HCT116 (cell line): ENCODE results near the gene MYBL2. TPM values are rescaled to one million over a fixed set of nuclear protein-coding genes. Genes with fewer than 3 reads are reported as not detected.
"Not testable (repeated sequence)": the region's sequence is repeated elsewhere in the genome, so short reads cannot be mapped to it uniquely, and the experiment has no call there.

Experiments
- ATAC-seq: fragments of 200-7000 bp; cut with Tn5 transposase; 2 replicates; pipeline ENCODE4 v1.9.1; 2020; ENCODE audit warnings: mild to moderate bottlenecking, moderate library complexity
- BruUV-seq: library from RNA; stranded (reverse); fragments of 400-500 nt; replicated peaks from 2 replicates; lab custom pipeline; 2021; lab: Mats Ljungman, UMichigan
- CTCF ChIA-PET: fragments of 300-600 bp; sonication (Branson Sonifier 250); formaldehyde crosslinking; loops from one replicate; lab custom pipeline; 2021; ENCODE audit warnings: antibody characterized with exemption; lab: Charles Lee
- POLR2A ChIA-PET: fragments of 300-600, 350-600 bp; sonication (Branson Sonifier 250); formaldehyde crosslinking; loops from one replicate; lab custom pipeline; 2021; ENCODE audit warnings: antibody characterized with exemption; lab: Charles Lee
- RAD21 ChIA-PET, 2 experiments: fragments of 300-600 bp; sonication (Branson Sonifier 250); formaldehyde crosslinking; loops; one replicate each; lab custom pipeline; 2023; ENCODE audit warnings: low total read pairs in 2 of 2; ENCODE audit not compliant: uncharacterized antibody in 2 of 2, unreplicated experiment in 2 of 2, low non-redundant PET in 1 of 2; lab: Charles Lee
- DNase-seq: peaks from one replicate; pipeline ENCODE4 v3.0.0-alpha.2; 2010; ENCODE audit warnings: low read depth, low spot score
- H2AFZ ChIP-seq: fragments of 200-600 bp; shearing (Covaris generic), sonication (generic); 2 replicates; pipeline ENCODE4 v1.6.1; 2017; ENCODE audit warnings: low read depth, mixed run types, mixed read lengths, antibody characterized with exemption, low read length; ENCODE audit not compliant: poor library complexity, severe bottlenecking
- H3K27ac ChIP-seq: 2 replicates; pipeline ENCODE4 v1.5.1; 2012; ENCODE audit warnings: low read depth, low read length
- H3K27me3 ChIP-seq: fragments of 200-600 bp; sonication (generic); 2 replicates; pipeline ENCODE4 v1.6.1; 2016; ENCODE audit warnings: mixed run types, low read length, mixed read lengths; ENCODE audit not compliant: insufficient read depth
- H3K36me3 ChIP-seq, 2 experiments: fragments of 200-500 bp in 1 of 2; fragments of 200-600 bp in 1 of 2; sonication (Bioruptor generic) in 1 of 2; sonication (generic) in 1 of 2; 2 replicates each; pipeline versions ENCODE4 v1.5.1 to v1.6.1; 2014 to 2016; ENCODE audit warnings: low read length in 2 of 2, inconsistent platforms in 1 of 2, mixed read lengths in 1 of 2, mixed run types in 1 of 2; ENCODE audit not compliant: insufficient read depth in 2 of 2, control insufficient read depth in 1 of 2
- H3K4me1 ChIP-seq, 2 experiments: fragments of 200-600 bp in 1 of 2; sonication (generic) in 1 of 2; 2 replicates each; pipeline versions ENCODE4 v1.5.1 to v1.6.1; 2012 to 2017; ENCODE audit warnings: low read length in 2 of 2, inconsistent platforms in 1 of 2, mild to moderate bottlenecking in 1 of 2, mixed read lengths in 1 of 2, mixed run types in 1 of 2, moderate library complexity in 1 of 2; ENCODE audit not compliant: insufficient read depth in 2 of 2, control insufficient read depth in 1 of 2
- H3K4me2 ChIP-seq: fragments of 200-600 bp; sonication (generic); 2 replicates; pipeline ENCODE4 v1.6.1; 2017; ENCODE audit warnings: mixed run types, low read length, mixed read lengths
- H3K4me3 ChIP-seq, 2 experiments: fragments of 200-600 bp in 1 of 2; sonication (generic) in 1 of 2; replicated peaks in 1 of 2; 2 replicates each; pipeline ENCODE4 v1.5.1; 2011 to 2016; ENCODE audit warnings: low read length in 2 of 2, control low read depth in 1 of 2, low read depth in 1 of 2, mild to moderate bottlenecking in 1 of 2, mixed read lengths in 1 of 2, mixed run types in 1 of 2
- H3K79me2 ChIP-seq: fragments of 200-600 bp; sonication (generic); 2 replicates; pipeline ENCODE4 v1.6.1; 2017; ENCODE audit warnings: mild to moderate bottlenecking, mixed run types, low read length, moderate library complexity, mixed read lengths; ENCODE audit not compliant: insufficient read depth
- H3K9ac ChIP-seq: fragments of 200-600 bp; sonication (generic); 2 replicates; pipeline ENCODE4 v1.6.1; 2016; ENCODE audit warnings: low read length, mixed read lengths
- H3K9me2 ChIP-seq: fragments of 200-600 bp; sonication (generic), shearing (Covaris generic); 2 replicates; pipeline ENCODE4 v1.6.1; 2017; ENCODE audit warnings: mixed run types, mild to moderate bottlenecking, moderate library complexity; ENCODE audit not compliant: insufficient read depth
- H3K9me3 ChIP-seq, 2 experiments: fragments of 200-500 bp in 1 of 2; fragments of 200-600 bp in 1 of 2; sonication (Bioruptor generic) in 1 of 2; sonication (generic) in 1 of 2; 2 replicates each; pipeline ENCODE4 v1.6.1; 2014 to 2017; ENCODE audit warnings: low read length in 2 of 2, mixed read lengths in 2 of 2, inconsistent platforms in 1 of 2, low read depth in 1 of 2, mild to moderate bottlenecking in 1 of 2, mixed run types in 1 of 2, moderate library complexity in 1 of 2; ENCODE audit not compliant: control insufficient read depth in 1 of 2, insufficient read depth in 1 of 2
- H4K20me1 ChIP-seq: fragments of 200-600 bp; sonication (generic), shearing (Covaris generic); 2 replicates; pipeline ENCODE4 v1.6.1; 2017; ENCODE audit warnings: mixed run types, mild to moderate bottlenecking, moderate library complexity; ENCODE audit not compliant: insufficient read depth
- ATF3 ChIP-seq: IDR thresholded peaks from 2 replicates; pipeline ENCODE4 v1.6.1; 2012
- CEBPB ChIP-seq: IDR thresholded peaks from 2 replicates; pipeline ENCODE4 v1.6.1; 2012; ENCODE audit warnings: low read depth
- EGR1 ChIP-seq: IDR thresholded peaks from 2 replicates; pipeline ENCODE4 v1.6.1; 2012; ENCODE audit warnings: low read depth
- ELF1 ChIP-seq: IDR thresholded peaks from 2 replicates; pipeline ENCODE4 v1.6.1; 2012; ENCODE audit warnings: low read depth, borderline replicate concordance
- EZH2 ChIP-seq: fragments of 200-600 bp; sonication (generic); IDR thresholded peaks from 2 replicates; pipeline ENCODE4 v1.6.1; 2017; ENCODE audit warnings: antibody characterized with exemption, mixed run types
- EZH2phosphoT487 ChIP-seq: fragments of 200-600 bp; IDR thresholded peaks from 2 replicates; pipeline ENCODE4 v1.6.1; 2018; ENCODE audit warnings: antibody characterized with exemption, borderline replicate concordance
- FOSL1 ChIP-seq: IDR thresholded peaks from 2 replicates; pipeline ENCODE4 v1.6.1; 2012; ENCODE audit warnings: low read depth
- JUND ChIP-seq: IDR thresholded peaks from 2 replicates; pipeline ENCODE4 v1.6.1; 2012
- POLR2A ChIP-seq: IDR thresholded peaks from 2 replicates; pipeline ENCODE4 v1.7.0; 2011; ENCODE audit warnings: borderline replicate concordance; ENCODE audit not compliant: insufficient read depth, insufficient read length; ENCODE audit errors: extremely low read depth
- POLR2AphosphoS5 ChIP-seq: IDR thresholded peaks from 2 replicates; pipeline ENCODE4 v1.6.1; 2011; ENCODE audit warnings: mild to moderate bottlenecking, low read depth, low read length, moderate library complexity
- SIN3A ChIP-seq: IDR thresholded peaks from 2 replicates; pipeline ENCODE4 v1.6.1; 2012; ENCODE audit warnings: low read depth
- SP1 ChIP-seq: IDR thresholded peaks from 2 replicates; pipeline ENCODE4 v1.6.1; 2012; ENCODE audit warnings: low read depth
- SRF ChIP-seq: IDR thresholded peaks from 2 replicates; pipeline ENCODE4 v1.6.1; 2012; ENCODE audit warnings: low read depth
- TCF7L2 ChIP-seq: IDR thresholded peaks from 2 replicates; pipeline ENCODE4 v1.7.0; 2011; ENCODE audit warnings: borderline replicate concordance, inconsistent platforms; ENCODE audit not compliant: insufficient read depth, insufficient read length; ENCODE audit errors: extremely low read depth
- intact Hi-C: fragments of 100-400 bp; cut with micrococcal nuclease; formaldehyde crosslinking; loops from 2 replicates; pipeline ENCODE4 v1.10.0; 2022
- total RNA-seq: library from RNA; stranded (reverse); gene quantifications from one replicate; pipeline ENCODE4 v1.2.1, GENCODE V29; 2021; ENCODE audit not compliant: unreplicated experiment
- TF ChIP-seq, protein P1 (sequence below): IDR thresholded peaks from 2 replicates; pipeline ENCODE4 v1.6.1; 2012
- TF ChIP-seq, protein P2 (sequence below): IDR thresholded peaks from 2 replicates; pipeline ENCODE4 v1.6.1; 2011; ENCODE audit warnings: mild to moderate bottlenecking, low read length, moderate library complexity; ENCODE audit not compliant: insufficient replicate concordance; ENCODE audit errors: extremely low read depth
- TF ChIP-seq, protein P3 (sequence below): IDR thresholded peaks from 2 replicates; pipeline ENCODE4 v1.6.1; 2012; ENCODE audit warnings: low read depth

MYBL2 gene
- total RNA-seq, 1 experiment from 2014 or later, result 92.1 TPM

DNA sequence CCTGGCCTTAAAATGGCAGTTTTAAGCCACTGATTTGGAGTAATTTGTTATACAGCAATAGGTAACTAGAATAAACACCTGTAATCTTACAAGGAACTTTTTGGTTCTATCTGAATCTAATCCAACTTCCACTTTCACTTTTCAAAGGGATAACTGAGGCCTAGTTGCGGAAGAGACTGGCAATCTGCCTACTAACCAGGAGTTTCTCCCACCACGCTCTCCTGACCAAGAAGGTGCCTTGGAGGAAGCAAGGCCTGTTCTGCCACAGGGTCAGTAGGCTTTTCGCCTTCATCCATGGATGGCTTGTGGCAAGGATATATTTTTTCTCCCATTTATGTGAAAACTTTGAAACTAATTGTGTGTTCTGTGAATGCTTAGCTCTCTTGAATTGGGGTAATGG lies 12.9 kb upstream of the MYBL2 start:
- intact Hi-C loops, result no loop called here
- ATAC-seq (no peak), DNase-seq (no peak)
- Histone ChIP-seq H3K9me2 (no peaks in the 10 kb centered on the region), H3K36me3 (no peaks in the 10 kb centered on the region), H4K20me1 (no peaks in the 10 kb centered on the region), H3K4me2 (no peak overlapping the region), H3K9ac (no peak overlapping the region), H3K27me3 (no peaks in the 10 kb centered on the region), H3K9me3 (no peaks in the 10 kb centered on the region), H3K4me3 (no peak overlapping the region), H3K79me2 (no peaks in the 10 kb centered on the region), H2AFZ (no peak overlapping the region), H3K27ac (no peak overlapping the region), H3K4me1 (peaks cover 7 to 11% of the 10 kb centered on the region in 2 experiments)
- TF ChIP-seq, protein P1, sequence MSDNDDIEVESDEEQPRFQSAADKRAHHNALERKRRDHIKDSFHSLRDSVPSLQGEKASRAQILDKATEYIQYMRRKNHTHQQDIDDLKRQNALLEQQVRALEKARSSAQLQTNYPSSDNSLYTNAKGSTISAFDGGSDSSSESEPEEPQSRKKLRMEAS, result no peak
- TF ChIP-seq, protein P2, sequence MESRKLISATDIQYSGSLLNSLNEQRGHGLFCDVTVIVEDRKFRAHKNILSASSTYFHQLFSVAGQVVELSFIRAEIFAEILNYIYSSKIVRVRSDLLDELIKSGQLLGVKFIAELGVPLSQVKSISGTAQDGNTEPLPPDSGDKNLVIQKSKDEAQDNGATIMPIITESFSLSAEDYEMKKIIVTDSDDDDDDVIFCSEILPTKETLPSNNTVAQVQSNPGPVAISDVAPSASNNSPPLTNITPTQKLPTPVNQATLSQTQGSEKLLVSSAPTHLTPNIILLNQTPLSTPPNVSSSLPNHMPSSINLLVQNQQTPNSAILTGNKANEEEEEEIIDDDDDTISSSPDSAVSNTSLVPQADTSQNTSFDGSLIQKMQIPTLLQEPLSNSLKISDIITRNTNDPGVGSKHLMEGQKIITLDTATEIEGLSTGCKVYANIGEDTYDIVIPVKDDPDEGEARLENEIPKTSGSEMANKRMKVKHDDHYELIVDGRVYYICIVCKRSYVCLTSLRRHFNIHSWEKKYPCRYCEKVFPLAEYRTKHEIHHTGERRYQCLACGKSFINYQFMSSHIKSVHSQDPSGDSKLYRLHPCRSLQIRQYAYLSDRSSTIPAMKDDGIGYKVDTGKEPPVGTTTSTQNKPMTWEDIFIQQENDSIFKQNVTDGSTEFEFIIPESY, result no peak
- no peak for TF ChIP-seq TCF7L2
- no peak for TF ChIP-seq FOSL1
- no peak for TF ChIP-seq EGR1
- no peak for TF ChIP-seq EZH2phosphoT487
- no peak for TF ChIP-seq JUND
- no peak for TF ChIP-seq SP1
- no peak for TF ChIP-seq POLR2AphosphoS5
- no peak for TF ChIP-seq SIN3A
- TF ChIP-seq POLR2A, result no peak
- no peak for TF ChIP-seq ELF1
- TF ChIP-seq SRF, result no peak
- TF ChIP-seq, protein P3, sequence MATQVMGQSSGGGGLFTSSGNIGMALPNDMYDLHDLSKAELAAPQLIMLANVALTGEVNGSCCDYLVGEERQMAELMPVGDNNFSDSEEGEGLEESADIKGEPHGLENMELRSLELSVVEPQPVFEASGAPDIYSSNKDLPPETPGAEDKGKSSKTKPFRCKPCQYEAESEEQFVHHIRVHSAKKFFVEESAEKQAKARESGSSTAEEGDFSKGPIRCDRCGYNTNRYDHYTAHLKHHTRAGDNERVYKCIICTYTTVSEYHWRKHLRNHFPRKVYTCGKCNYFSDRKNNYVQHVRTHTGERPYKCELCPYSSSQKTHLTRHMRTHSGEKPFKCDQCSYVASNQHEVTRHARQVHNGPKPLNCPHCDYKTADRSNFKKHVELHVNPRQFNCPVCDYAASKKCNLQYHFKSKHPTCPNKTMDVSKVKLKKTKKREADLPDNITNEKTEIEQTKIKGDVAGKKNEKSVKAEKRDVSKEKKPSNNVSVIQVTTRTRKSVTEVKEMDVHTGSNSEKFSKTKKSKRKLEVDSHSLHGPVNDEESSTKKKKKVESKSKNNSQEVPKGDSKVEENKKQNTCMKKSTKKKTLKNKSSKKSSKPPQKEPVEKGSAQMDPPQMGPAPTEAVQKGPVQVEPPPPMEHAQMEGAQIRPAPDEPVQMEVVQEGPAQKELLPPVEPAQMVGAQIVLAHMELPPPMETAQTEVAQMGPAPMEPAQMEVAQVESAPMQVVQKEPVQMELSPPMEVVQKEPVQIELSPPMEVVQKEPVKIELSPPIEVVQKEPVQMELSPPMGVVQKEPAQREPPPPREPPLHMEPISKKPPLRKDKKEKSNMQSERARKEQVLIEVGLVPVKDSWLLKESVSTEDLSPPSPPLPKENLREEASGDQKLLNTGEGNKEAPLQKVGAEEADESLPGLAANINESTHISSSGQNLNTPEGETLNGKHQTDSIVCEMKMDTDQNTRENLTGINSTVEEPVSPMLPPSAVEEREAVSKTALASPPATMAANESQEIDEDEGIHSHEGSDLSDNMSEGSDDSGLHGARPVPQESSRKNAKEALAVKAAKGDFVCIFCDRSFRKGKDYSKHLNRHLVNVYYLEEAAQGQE, result no peak
- no peak for TF ChIP-seq ATF3
- no peak for TF ChIP-seq EZH2
- no peak for TF ChIP-seq CEBPB
- POLR2A ChIA-PET, result no interaction called here
- CTCF ChIA-PET, result no interaction called here
- no TSS peak for BruUV-seq
- RAD21 ChIA-PET, result no interaction called here

DNA sequence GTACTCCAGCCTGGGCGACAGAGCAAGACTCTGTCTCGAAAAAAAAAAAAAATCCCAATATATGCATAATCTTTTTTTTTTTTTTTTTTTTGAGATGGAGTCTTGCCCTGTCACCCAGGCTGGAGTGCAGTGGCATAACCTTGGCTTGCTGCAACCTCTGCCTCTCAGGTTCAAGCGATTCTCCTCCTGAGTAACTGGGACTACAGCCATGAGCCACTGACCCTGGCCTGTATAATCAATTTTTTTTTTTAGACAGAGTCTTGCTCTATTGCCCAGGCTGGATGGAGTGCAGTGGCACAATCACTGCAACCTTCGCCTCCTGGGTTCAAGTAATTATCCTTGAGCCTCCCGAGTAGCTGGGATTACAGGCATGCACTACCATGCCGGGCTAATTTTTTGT lies 11.7 kb upstream of the MYBL2 start:
- H3K9me2 ChIP-seq, H2AFZ ChIP-seq, DNase-seq, RAD21 ChIA-PET, H3K4me2 ChIP-seq, BruUV-seq, POLR2A ChIA-PET, H3K79me2 ChIP-seq, H3K27me3 ChIP-seq, H4K20me1 ChIP-seq, H3K27ac ChIP-seq, CTCF ChIA-PET, H3K9me3 ChIP-seq, H3K36me3 ChIP-seq, H3K9ac ChIP-seq, intact Hi-C loops, ATAC-seq, H3K4me3 ChIP-seq: not testable (repeated sequence)
- peaks cover 8 to 11% of the 10 kb centered on the region in 2 experiments for H3K4me1 ChIP-seq
